LHCN-M2 (cell line): ENCODE results near the gene KCTD10. TPM values are rescaled to one million over a fixed set of nuclear protein-coding genes. Genes with fewer than 3 reads are reported as not detected.

Experiments used
- DNase-seq: peaks from one replicate; pipeline ENCODE4 v3.0.0-alpha.2; 2012; ENCODE audit warnings: low read depth
- total RNA-seq: library from RNA; depleted of rRNA; stranded (reverse); fragments of >200 nt; gene quantifications from 2 replicates; pipeline ENCODE4 v1.2.3, GENCODE V29; 2014

KCTD10 gene
- total RNA-seq, 1 experiment from 2014 or later: 40.1 TPM

DNA sequence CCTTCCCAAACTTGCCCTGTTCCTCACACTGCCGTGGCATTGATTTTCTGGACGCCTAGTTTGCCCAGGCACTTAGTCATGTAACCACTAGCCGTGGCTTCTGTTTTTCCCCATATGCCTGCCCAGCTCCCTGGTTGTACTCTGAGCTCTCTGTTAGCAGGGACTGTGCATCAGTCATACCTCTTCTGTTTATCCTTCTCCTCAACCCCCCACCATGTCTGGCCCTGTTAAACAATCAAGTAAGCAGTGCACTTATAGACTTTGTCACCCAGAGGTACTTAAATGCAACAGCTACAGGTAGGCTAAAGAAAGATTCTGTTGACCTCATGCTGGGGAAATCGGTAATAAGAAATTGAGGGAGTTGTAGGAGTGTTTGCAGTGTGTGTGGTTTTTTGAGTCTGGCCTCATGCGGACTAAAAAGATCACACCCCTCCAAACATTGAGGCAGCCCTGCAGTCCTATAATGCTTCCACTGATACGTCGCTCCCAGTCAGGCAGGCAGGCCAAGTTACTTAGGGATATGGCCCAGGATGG is 17.3 kb upstream of the KCTD10 start:
- no peak for DNase-seq

DNA sequence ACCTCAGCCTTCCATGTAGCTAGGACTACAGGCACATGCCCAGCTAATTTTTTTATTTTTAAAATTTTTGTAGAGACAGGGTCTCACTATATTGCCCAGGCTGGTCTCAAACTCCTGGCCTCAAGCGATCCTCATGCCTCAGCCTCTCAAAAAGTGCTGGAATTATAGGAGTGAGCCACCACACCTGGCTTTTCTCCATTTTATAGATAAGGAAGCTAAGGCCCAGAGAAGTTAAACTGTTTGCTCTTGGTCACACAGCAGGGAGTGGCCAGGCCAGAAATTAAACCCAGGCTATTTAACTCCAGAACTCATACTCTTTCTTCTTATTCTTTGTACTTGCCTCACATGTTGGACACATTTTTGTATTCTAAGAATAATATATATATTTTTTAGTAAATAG is 16.8 kb upstream of the KCTD10 start:
- DNase-seq: no peak

DNA sequence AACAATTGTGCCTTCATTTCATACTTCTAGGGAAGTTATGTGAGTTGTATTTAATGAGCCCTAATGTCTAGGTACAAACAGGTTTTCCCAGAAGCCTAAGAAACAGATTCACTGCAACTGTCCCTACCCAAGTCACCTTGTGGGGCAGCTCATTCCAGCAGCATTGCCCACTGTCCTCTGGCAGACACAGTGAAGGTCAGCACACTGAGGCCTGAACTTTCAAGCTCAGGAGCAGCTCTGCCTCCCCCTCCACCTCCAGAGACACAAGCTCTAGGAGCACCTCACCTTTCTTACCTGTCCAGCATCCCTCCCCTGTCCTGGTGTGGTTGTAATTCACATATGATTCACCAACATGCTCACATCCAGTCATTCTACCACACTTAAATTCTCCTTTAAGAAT is 16.0 kb upstream of the KCTD10 start:
- no peak for DNase-seq

- no peak for DNase-seq
Observed at GRCh38 chr12:109492371-109492770, 15.3 kb upstream of the KCTD10 start.

GRCh38 chr12:109491671-109492070 is 14.6 kb upstream of the KCTD10 start:
- no peak for DNase-seq

- DNase-seq: no peak
Observed at GRCh38 chr12:109489955-109490565, 13.0 kb upstream of the KCTD10 start.

- DNase-seq: no peak
Observed at GRCh38 chr12:109489016-109489954, 12.2 kb upstream of the KCTD10 start.

GRCh38 chr12:109488051-109488665 is 11.1 kb upstream of the KCTD10 start:
- no peak for DNase-seq

- no peak for DNase-seq
Observed at GRCh38 chr12:109487181-109488050, 10.3 kb upstream of the KCTD10 start.

- DNase-seq: no peak
Observed at GRCh38 chr12:109485201-109485600, 8.1 kb upstream of the KCTD10 start.

DNA sequence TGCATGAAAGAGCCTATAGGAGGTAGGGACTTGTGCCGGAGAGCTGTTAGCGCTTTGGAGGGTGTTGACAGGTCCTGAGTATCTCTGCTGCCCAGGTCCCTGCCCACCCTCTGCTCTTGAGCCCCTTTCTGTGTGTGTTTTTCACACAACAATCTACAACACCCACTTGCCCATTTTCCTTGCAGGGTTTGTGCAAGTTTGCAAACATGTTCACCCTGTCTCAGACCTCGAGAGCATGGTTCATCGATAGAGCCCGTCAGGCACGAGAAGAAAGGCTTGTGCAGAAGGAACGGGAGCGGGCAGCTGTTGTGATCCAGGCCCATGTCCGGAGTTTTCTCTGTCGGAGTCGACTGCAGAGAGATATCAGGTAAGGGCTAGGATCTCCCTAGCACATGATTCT is 6.2 kb upstream of the KCTD10 start:
- no peak for DNase-seq

- no peak for DNase-seq
Observed at GRCh38 chr12:109482894-109483293, 5.8 kb upstream of the KCTD10 start.

DNA sequence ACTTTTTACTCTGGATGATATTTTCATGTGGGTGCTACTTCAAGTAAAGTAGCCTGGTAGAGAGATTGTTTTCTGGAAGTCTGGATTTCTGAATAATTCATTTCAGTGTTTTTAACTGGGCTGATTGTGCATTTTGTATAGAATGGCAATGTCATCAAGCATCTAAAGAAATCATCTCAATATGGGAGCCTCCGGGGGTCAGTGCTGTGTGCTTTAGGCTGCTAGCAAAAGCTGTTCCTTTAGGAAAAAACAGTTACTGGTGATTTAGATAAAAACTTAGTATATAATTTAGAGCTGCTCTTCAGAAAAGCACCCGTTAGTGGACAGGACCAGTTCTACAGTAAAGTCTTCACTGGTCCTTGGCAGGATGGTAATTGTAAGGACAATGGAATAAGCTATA is 5.4 kb upstream of the KCTD10 start:
- DNase-seq: no peak

GRCh38 chr12:109481863-109482262 is 4.8 kb upstream of the KCTD10 start:
- DNase-seq: no peak

- no peak for DNase-seq
Observed at GRCh38 chr12:109480356-109480755, 3.3 kb upstream of the KCTD10 start.

GRCh38 chr12:109479761-109480160 is 2.7 kb upstream of the KCTD10 start:
- DNase-seq: no peak

- no peak for DNase-seq
Observed at GRCh38 chr12:109477963-109478315, 839 bp upstream of the KCTD10 start.

DNA sequence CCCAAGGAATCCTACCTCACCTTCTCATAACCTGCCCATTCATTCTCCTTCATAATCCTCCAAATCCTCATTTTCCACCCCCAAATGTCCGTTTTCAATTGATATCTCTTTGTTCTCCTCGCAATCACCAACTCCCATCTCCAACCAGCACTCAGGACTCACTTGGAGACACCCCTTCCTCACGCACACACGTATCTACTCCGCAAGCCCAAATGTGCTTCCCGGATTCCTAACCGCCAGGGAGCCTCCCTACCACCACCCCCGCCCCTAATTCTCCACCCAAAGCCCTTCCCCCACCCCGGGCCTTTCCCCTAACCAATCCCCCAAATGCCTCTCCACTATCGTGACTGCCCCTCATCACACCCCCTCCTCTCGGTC is 304 bp downstream of the KCTD10 start:
- no peak for DNase-seq

DNA sequence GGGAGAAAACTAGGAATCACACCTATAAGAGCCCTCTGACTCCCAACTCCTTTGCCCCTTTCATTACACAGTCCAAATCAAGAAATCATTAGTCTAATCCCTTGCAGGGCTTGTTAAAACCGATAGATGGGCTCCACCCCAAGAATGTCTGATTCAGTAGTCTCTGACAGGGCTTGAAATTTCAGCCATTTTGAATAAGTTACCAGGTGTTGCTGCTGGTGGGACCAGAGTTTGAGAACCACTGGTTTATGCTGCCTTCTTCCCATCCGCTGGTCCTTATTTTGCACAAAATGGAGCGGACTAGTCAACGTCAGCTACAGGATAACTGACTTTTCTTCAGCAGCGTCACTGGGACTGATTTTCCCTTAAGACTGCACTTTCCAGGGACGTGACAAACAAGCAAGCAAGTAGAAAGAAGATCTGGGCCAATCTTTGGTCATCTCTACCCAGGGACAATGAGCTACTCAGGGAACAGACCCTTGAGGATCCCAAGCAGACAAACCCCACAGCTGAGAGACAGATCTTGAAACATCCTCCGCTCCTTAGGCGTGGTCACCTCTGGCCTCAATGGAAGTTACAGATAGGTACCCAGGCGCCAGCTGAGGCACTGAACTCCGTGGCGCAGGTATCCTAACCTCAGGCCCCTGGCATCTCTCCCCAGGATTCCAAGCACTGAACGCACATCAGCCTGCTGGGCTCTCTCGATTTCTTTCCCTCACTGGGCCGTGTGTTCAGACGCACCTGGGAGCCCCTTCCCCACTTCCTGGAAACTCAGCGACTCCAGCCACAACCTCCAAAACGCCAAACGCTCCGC is 900 bp downstream of the KCTD10 start:
- no peak for DNase-seq

GRCh38 chr12:109475121-109475520 is 2.0 kb downstream of the KCTD10 start:
- no peak for DNase-seq
